Panc1 (cell line): ENCODE data around the gene SFXN3. TPM values are rescaled to one million over a fixed set of nuclear protein-coding genes. Genes with fewer than 3 reads are reported as not detected.

Source experiments
- ATAC-seq: fragments of 200-7000 bp; cut with Tn5 transposase; 2 replicates; pipeline ENCODE4 v1.9.1; 2020; ENCODE audit warnings: mild to moderate bottlenecking, moderate library complexity
- BruUV-seq: library from RNA; stranded (reverse); fragments of 400-500 nt; replicated peaks from 2 replicates; lab custom pipeline; 2021; lab: Mats Ljungman, UMichigan
- CTCF ChIA-PET: fragments of 300-600 bp; sonication (Branson Sonifier 250); formaldehyde crosslinking; loops from one replicate; lab custom pipeline; 2022; ENCODE audit warnings: antibody characterized with exemption; lab: Charles Lee
- POLR2A ChIA-PET: fragments of 300-600 bp; sonication (Branson Sonifier 250); formaldehyde crosslinking; loops from one replicate; lab custom pipeline; 2022; ENCODE audit warnings: antibody characterized with exemption; lab: Charles Lee
- DNase-seq: peaks from one replicate; pipeline ENCODE4 v3.0.0-alpha.2; 2010; ENCODE audit warnings: low read depth, low spot score
- H3K27ac ChIP-seq: 2 replicates; pipeline ENCODE4 v1.5.1; 2011; ENCODE audit warnings: mild to moderate bottlenecking, low read length, inconsistent platforms
- H3K27me3 ChIP-seq: fragments of 200-500 bp; sonication (Bioruptor generic); 2 replicates; pipeline ENCODE4 v1.6.0; 2014; ENCODE audit warnings: low read length, inconsistent platforms; ENCODE audit not compliant: control insufficient read depth, insufficient read depth
- H3K36me3 ChIP-seq: fragments of 200-500 bp; sonication (Bioruptor generic); 2 replicates; pipeline ENCODE4 v1.5.1; 2014; ENCODE audit warnings: inconsistent platforms, mild to moderate bottlenecking, low read length, moderate library complexity; ENCODE audit not compliant: control insufficient read depth, insufficient read depth
- H3K4me1 ChIP-seq: 2 replicates; pipeline ENCODE4 v1.5.1; 2011; ENCODE audit warnings: inconsistent platforms, mild to moderate bottlenecking, low read length, moderate library complexity; ENCODE audit not compliant: control insufficient read depth, insufficient read depth
- H3K4me3 ChIP-seq, 2 experiments: 2 replicates each; pipeline ENCODE4 v1.5.1; 2011 to 2012; ENCODE audit warnings: low read depth in 2 of 2, low read length in 2 of 2, mild to moderate bottlenecking in 2 of 2, inconsistent platforms in 1 of 2, moderate library complexity in 1 of 2
- H3K9me3 ChIP-seq: fragments of 200-500 bp; sonication (Bioruptor generic); 2 replicates; pipeline ENCODE4 v1.5.1; 2014; ENCODE audit warnings: low read depth, mild to moderate bottlenecking, inconsistent platforms, low read length, moderate library complexity; ENCODE audit not compliant: control insufficient read depth, insufficient read depth
- POLR2AphosphoS5 ChIP-seq: IDR thresholded peaks from 2 replicates; pipeline ENCODE4 v1.6.1; 2012; ENCODE audit warnings: mild to moderate bottlenecking, low read depth, low read length, moderate library complexity
- REST ChIP-seq, 2 experiments: IDR thresholded peaks; 2 replicates each; pipeline ENCODE4 v1.6.1; 2011 to 2012; ENCODE audit warnings: low read depth in 2 of 2, control low read depth in 1 of 2, low read length in 1 of 2, mild to moderate bottlenecking in 1 of 2, moderate library complexity in 1 of 2; ENCODE audit not compliant: insufficient read depth in 1 of 2
- SIN3A ChIP-seq: IDR thresholded peaks from 2 replicates; pipeline ENCODE4 v1.6.1; 2012; ENCODE audit warnings: low read depth, mild to moderate bottlenecking, low read length, moderate library complexity, borderline replicate concordance; ENCODE audit not compliant: insufficient read depth
- TCF7L2 ChIP-seq: IDR thresholded peaks from 2 replicates; pipeline ENCODE4 v1.6.1; 2011; ENCODE audit warnings: mild to moderate bottlenecking, low read depth, low read length, inconsistent platforms
- in situ Hi-C: cut with HindIII; loops from 2 replicates; pipeline ENCODE4 v1.10.0; 2016; ENCODE audit warnings: low sequenced_read_pairs, low pct_unique_long_range_greater_than_20kb
- intact Hi-C: fragments of 100-400 bp; cut with micrococcal nuclease; formaldehyde crosslinking; loops from one replicate; pipeline ENCODE4 v1.10.0; 2022; ENCODE audit not compliant: unreplicated experiment
- total RNA-seq: library from RNA; stranded (reverse); gene quantifications from one replicate; pipeline ENCODE4 v1.2.1, GENCODE V29; 2021; ENCODE audit not compliant: unreplicated experiment
- TF ChIP-seq, protein P1 (sequence below): fragments of 450-650 bp; IDR thresholded peaks from 2 replicates; pipeline ENCODE4 v1.5.1; 2017; ENCODE audit warnings: mild to moderate bottlenecking

The SFXN3 gene
- total RNA-seq, 1 experiment from 2014 or later: 15.3 TPM

DNA sequence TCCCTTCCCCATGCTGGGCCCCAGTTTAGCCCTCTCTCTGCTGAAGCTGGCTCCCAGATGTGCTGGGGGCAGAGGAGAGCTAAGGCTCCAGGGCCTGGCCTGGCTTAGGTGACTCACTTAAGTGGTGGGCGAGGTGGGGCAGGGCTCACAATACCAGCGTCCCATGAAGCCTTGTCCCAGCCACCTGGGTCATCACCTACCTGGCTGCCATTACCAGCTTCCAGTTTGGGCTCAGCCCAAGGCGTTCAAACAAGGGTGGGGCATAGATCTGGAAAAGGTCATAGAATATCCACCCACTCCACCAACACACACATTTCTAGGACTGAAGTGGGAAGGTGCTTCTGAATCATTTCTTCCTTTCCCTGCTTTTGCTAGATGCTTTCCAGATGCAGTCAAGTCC lies 39.1 kb downstream of the SFXN3 start:
- no peak overlapping the region for H3K27ac ChIP-seq
- CTCF ChIA-PET: interaction anchor here (0.6 to 1.6 kb wide), 3 partner anchors 12 to 27 kb away, joined by 5 to 10 read pairs (median 9); no protein-coding TSS in a partner anchor
- no TSS peak for BruUV-seq
- H3K4me3 ChIP-seq: no peak overlapping the region
- DNase-seq: no peak
- intact Hi-C loops (no loop called here), in situ Hi-C loops (no loop called here)
- no peaks in the 10 kb centered on the region for H3K27me3 ChIP-seq
- H3K4me1 ChIP-seq: peaks cover 10% of the 10 kb centered on the region
- TF ChIP-seq, protein P1, sequence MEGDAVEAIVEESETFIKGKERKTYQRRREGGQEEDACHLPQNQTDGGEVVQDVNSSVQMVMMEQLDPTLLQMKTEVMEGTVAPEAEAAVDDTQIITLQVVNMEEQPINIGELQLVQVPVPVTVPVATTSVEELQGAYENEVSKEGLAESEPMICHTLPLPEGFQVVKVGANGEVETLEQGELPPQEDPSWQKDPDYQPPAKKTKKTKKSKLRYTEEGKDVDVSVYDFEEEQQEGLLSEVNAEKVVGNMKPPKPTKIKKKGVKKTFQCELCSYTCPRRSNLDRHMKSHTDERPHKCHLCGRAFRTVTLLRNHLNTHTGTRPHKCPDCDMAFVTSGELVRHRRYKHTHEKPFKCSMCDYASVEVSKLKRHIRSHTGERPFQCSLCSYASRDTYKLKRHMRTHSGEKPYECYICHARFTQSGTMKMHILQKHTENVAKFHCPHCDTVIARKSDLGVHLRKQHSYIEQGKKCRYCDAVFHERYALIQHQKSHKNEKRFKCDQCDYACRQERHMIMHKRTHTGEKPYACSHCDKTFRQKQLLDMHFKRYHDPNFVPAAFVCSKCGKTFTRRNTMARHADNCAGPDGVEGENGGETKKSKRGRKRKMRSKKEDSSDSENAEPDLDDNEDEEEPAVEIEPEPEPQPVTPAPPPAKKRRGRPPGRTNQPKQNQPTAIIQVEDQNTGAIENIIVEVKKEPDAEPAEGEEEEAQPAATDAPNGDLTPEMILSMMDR: no peak
- TF ChIP-seq POLR2AphosphoS5 (no peak), REST (IDR thresholded peaks at IDR 0.05; ENCODE audit: insufficient read depth in 1 of 2, low read depth in 2 of 2, low read length in 1 of 2) (no peak), SIN3A (no peak), TCF7L2 (no peak)
- H3K36me3 ChIP-seq: no peaks in the 10 kb centered on the region
- ATAC-seq: no peak
- POLR2A ChIA-PET: no interaction called here
- no peaks in the 10 kb centered on the region for H3K9me3 ChIP-seq

GRCh38 chr10:101071267-101071884 lies 40.3 kb downstream of the SFXN3 start:
- H3K4me1 ChIP-seq: no peaks in the 10 kb centered on the region
- POLR2A ChIA-PET: interaction anchor here (0.5 kb wide), 1 partner anchor 13 kb away, joined by 10 read pairs; no protein-coding TSS in a partner anchor
- CTCF ChIA-PET: no interaction called here
- H3K27ac ChIP-seq: no peak overlapping the region
- intact Hi-C loops (no loop called here), in situ Hi-C loops (no loop called here)
- no peaks in the 10 kb centered on the region for H3K27me3 ChIP-seq
- no peaks in the 10 kb centered on the region for H3K9me3 ChIP-seq
- BruUV-seq: no TSS peak
- no peak for DNase-seq
- no peak for ATAC-seq
- TF ChIP-seq REST (IDR thresholded peaks at IDR 0.05; ENCODE audit: insufficient read depth in 1 of 2, low read depth in 2 of 2, low read length in 1 of 2): no peak
- TF ChIP-seq POLR2AphosphoS5: no peak
- TF ChIP-seq, protein P1: no peak
- no peak for TF ChIP-seq TCF7L2
- TF ChIP-seq SIN3A: no peak
- no peaks in the 10 kb centered on the region for H3K36me3 ChIP-seq
- H3K4me3 ChIP-seq: no peak overlapping the region
